Measurements from ENCODE around the gene C16orf74. TPM values are rescaled to one million over a fixed set of nuclear protein-coding genes. Genes with fewer than 3 reads are reported as not detected.

Gene C16orf74
- total and polyA plus RNA-seq, 2 donors (not counting 1 experiment from before 2014, with no cell fraction given), result 73.0 to 83.3 TPM

GRCh38 chr16:85659805-85660511, 90.9 kb downstream of the C16orf74 start:
- peak overlapping the region; percentile 76 for H3K27ac Mint-ChIP-seq
- POLR2A ChIA-PET, result interaction anchor here (0.6 kb wide), 1 partner anchor 46 kb away, joined by 11 read pairs; no protein-coding TSS in a partner anchor

More at GRCh38 chr16:85659805-85660511, 90.9 kb downstream of the C16orf74 start:
- Mint-ChIP-seq H3K4me3 (no peak overlapping the region), H3K9me3 (ENCODE audit: insufficient read depth) (no peaks in the 10 kb centered on the region), H3K4me1 (peaks cover 4% of the 10 kb centered on the region), H3K27me3 (no peaks in the 10 kb centered on the region)
- Histone ChIP-seq H3K4me3 (ENCODE audit: control extremely low read depth in 1 of 5, extremely low read depth in 1 of 5, insufficient read depth in 1 of 5, low read depth in 2 of 5, low read length in 4 of 5) (no peak overlapping the region), H3K79me2 (ENCODE audit: control insufficient read depth, insufficient read depth, low read length) (peaks cover 17% of the 10 kb centered on the region), H2AFZ (ENCODE audit: insufficient read depth, low read depth, low read length, poor library complexity, severe bottlenecking) (no peak overlapping the region), H3K27ac (ENCODE audit: low read length in 2 of 2) (no peak overlapping the region), H3K9me3 (ENCODE audit: control extremely low read depth in 1 of 3, control insufficient read depth in 2 of 3, insufficient read depth in 1 of 3, low read length in 2 of 3) (no peaks in the 10 kb centered on the region), H3K36me3 (replicated peaks in 1 of 2; ENCODE audit: control extremely low read depth in 1 of 2, control insufficient read depth in 1 of 2, extremely low read depth in 1 of 2, insufficient read depth in 2 of 2, low read length in 1 of 2) (peaks cover 5 to 86% of the 10 kb centered on the region in 2 experiments), H3K27me3 (replicated peaks in 1 of 4; ENCODE audit: control extremely low read depth in 1 of 4, control insufficient read depth in 3 of 4, insufficient read depth in 4 of 4, low read length in 3 of 4) (no peaks in the 10 kb centered on the region), H4K20me1 (ENCODE audit: control insufficient read depth, insufficient read depth, low read length, poor library complexity, severe bottlenecking) (peaks cover 76% of the 10 kb centered on the region), H3K4me2 (replicated peaks; ENCODE audit: low read depth, low read length, poor library complexity, severe bottlenecking) (no peak overlapping the region), H3K4me1 (ENCODE audit: control insufficient read depth in 2 of 2, insufficient read depth in 2 of 2, low read length in 2 of 2) (no peaks in the 10 kb centered on the region), H3K9ac (ENCODE audit: low read length) (no peak overlapping the region)
- CTCF ChIA-PET, result interaction anchor here (0.6 to 6.7 kb wide), 23 partner anchors 8 to 905 kb away, joined by 3 to 58 read pairs (median 4); no protein-coding TSS in a partner anchor
- DNase-seq (peak; percentile 73), ATAC-seq (ENCODE audit: low read depth) (peak; percentile 94)
- intact Hi-C loops (cut with micrococcal nuclease), result loop anchor here (1.0 kb wide), 2 partner anchors 58 to 99 kb away; no protein-coding TSS in a partner anchor
- TF ChIP-seq EZH2 (IDR thresholded peaks at IDR 0.05; ENCODE audit: borderline replicate concordance, insufficient read depth, low read depth, low read length, poor library complexity, severe bottlenecking) (no peak), CTCF (IDR thresholded peaks at IDR 0.05) (peak; percentile 90)
- WGBS (ENCODE audit: insufficient coverage), result 82% methylated on average over 10 of the region's 12 CpGs

All from B cell (primary cell).